Hepatic stellate cell (primary cell): ENCODE measurements around the gene RFTN1.

ENCODE experiments used
- DNase-seq: peaks from one replicate; pipeline ENCODE4 v3.0.0; 2011; ENCODE audit warnings: low spot score

The RFTN1 gene

DNA sequence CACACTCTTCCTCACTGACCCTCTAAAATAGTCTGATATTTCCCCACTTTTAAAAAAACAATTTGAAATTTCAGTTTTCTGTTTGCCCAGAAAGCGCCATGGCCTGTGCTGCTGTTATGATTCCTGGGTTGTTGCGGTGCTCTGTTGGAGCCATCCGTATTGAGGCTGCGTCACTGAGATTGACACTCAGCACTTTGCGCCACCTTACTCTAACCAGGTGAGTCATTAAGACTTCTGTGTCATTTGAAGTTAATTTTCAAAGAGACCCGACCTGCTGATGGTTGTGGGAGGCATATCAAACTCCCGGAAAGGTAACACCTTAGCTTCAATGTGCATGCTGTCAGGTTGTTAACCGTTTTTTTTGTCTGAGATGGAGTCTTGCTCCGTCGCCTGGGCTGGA is 242.6 kb downstream of the RFTN1 start:
- DNase-seq, result no peak

DNA sequence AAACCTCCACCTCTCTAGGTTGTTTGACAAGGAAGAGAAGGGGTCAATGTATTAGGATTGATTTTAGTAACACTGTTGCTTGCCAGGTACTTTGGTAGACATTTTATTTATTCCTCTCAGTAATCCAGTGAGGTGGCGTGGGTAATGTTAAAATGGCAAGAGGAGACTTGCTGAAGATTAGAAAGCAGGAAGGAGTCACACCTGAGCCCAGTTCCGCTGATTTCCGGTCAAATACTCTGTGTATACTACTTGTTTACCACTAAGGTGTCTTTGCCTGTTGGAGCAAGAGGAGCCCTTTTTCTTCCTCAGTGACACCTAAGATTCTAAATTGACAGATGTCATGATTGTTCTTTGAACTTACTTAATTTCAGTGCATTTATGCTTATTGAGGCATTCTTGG is 246.8 kb downstream of the RFTN1 start:
- DNase-seq, result no peak
